Right ventricle myocardium inferior (tissue), 1 donor: ENCODE data around the gene HOXB9. TPM values are rescaled to one million over a fixed set of nuclear protein-coding genes. Genes with fewer than 3 reads are reported as not detected.

Experiments used
- ATAC-seq: fragments of 200-7000 bp; cut with Tn5 transposase; one replicate; pipeline ENCODE4 v1.9.1; 2020; ENCODE audit warnings: mild to moderate bottlenecking, moderate library complexity
- DNase-seq: peaks from one replicate; pipeline ENCODE4 v3.0.0; 2021; ENCODE audit errors: missing footprints
- intact Hi-C: fragments of 100-400 bp; cut with DNase I; formaldehyde crosslinking; loops from one replicate; pipeline ENCODE4 v1.11.0; 2022
- microRNA-seq: library from miRNA; unstranded; fragments of <30 nt; microRNA quantifications from one replicate; pipeline ENCODE4 v1.2.0, GENCODE V29; 2020
- total RNA-seq: library from RNA; stranded (reverse); fragmentation: NEBNext Ultra II Directional; extraction: Animal tissue kit (Norgen Biotek cat#: 25700); gene quantifications from one replicate; pipeline ENCODE4 v1.2.1, GENCODE V29; 2021
- donor health status: DM: no; HTN: yes; CAD: no; lungs with severe emphysema.

The HOXB9 gene
- total RNA-seq, 1 donor from 2014 or later: not detected

- intact Hi-C loops: no loop called here
- DNase-seq (no peak), ATAC-seq (no peak)
Measured at GRCh38 chr17:48578616-48579470, 47.3 kb downstream of the HOXB9 start.

DNA sequence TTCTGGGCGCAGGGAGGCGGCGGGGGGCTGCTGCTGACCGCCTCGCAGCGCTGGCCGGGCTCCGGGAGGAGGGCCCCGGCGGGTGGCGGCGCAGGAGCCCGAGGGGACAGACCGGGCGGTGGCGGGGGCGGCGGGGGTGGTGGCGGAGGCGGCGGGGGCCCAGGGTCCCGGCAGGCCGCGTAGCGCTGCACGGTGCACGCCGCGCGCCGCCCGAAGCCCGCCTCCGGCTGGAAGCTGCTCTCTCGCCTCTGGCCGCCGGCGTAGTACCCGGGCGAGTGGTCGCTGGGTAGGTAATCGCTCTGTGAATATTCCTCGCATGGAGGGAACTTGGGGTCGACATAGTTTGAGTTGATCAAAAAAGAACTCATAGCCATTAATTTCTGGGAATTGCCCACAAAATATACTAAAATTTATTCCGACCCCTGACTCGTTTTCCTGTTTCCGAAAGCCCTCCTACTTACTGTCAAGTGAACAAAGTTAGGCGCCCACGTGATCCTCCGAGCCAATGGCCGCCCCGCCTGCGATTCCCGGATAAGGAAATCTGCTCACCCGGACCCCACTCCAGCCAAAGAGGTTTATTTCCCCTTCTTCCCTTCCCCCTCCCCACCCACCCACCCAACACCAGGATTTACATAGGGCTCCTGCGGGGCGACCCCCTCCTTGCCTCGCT lies 48.1 kb downstream of the HOXB9 start, which contains the start of gene HOXB4:
Gene HOXB4, minus strand, starts transcription at position 405 of the 670 bp plus-strand sequence. Its CDS starts 31 bp downstream, at position 374.
- ATAC-seq (no peak), DNase-seq (peak; percentile 87)
- intact Hi-C loops: no loop called here

- intact Hi-C loops: no loop called here
- ATAC-seq (no peak), DNase-seq (no peak)
Measured at GRCh38 chr17:48577330-48577945, 48.7 kb downstream of the HOXB9 start.

DNA sequence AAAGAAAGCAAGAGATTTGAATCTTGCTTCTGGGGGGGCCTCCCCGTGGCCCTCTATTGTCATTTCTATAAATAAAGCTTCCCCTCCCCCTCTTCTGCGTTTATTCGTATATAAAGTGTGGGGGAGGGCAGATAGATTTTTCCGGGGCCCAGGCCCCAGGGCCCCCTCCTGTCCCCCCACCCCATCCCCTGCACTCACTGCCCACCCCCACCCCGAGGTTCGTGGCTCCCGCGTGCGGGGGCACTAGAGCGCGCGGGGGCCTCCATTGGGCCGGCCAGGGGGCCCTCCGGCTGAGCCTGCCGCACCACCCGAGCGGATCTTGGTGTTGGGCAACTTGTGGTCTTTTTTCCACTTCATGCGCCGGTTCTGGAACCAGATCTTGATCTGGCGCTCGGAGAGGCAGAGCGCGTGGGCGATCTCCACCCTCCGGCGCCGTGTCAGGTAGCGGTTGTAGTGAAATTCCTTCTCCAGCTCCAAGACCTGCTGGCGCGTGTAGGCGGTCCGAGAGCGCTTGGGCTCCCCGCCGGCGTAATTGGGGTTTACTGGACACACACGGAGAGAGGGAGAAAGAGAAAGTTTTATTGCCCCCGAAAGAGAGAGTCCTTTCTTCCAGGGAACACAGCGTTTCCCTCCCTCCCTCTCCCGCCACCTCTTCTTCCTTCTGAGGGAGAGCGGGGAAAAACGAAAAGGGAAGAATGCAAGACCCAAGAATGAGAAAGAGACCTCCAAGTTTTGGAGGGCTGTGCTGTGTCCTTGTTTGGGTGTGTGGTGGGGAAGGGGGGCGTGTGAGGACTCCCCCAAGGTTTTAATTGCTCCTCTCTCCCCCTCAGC lies 49.5 kb downstream of the HOXB9 start:
- ATAC-seq: no peak
- DNase-seq: no peak
- intact Hi-C loops: no loop called here

GRCh38 chr17:48575673-48576478 lies 50.3 kb downstream of the HOXB9 start:
- intact Hi-C loops: no loop called here
- DNase-seq (no peak), ATAC-seq (no peak)

DNA sequence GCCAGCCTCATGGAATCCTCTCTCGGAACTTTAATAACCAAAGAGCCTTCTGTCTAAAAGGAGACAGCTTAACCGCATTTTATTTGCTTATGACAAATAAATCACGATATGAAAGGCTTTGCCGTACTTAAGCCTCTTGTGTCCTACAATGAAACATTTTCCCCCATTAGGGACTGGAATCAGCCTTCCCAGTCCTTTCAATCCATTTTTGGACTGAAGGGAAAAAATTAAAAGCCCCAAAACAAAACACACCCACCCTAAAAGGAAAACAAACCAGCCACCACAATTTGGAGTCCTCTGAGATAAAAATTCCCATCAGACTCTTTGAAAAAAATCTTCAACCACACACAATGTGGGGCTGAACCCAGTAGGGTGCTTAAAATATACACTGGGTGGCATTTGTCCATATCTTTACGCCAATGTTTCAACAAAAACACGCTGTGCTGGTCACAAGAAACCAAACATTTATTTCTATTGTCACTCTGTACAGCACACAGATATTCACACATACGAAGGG lies 51.0 kb downstream of the HOXB9 start:
- ATAC-seq (no peak), DNase-seq (no peak)
- intact Hi-C loops: no loop called here

DNA sequence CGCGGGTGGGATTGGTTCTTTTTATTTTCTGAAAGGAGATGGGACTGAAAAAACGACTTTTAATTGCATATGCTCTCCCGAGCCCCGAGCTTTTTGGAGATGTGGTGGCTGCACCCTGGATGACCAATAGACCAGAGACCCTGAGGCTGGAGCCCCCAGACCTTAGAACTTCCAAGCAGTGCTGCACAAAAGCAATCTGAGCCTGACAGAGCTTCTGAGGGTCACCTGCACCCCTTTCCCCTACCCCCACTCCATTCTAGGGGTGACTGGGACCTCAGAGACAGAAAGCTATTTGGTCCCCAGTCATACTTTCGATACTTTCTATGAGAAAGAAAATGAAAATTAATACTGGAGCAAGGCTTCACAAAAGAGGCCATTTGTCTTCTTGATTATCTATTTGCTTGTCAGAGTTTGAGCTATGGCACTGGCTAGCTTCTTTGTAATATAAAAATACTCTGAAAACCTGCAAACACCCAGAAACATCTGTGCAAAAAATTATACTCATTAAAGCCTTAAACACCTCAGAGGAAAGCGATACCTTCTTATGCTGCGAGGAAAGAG lies 51.6 kb downstream of the HOXB9 start:
- DNase-seq (no peak), ATAC-seq (no peak)
- intact Hi-C loops: no loop called here

DNA sequence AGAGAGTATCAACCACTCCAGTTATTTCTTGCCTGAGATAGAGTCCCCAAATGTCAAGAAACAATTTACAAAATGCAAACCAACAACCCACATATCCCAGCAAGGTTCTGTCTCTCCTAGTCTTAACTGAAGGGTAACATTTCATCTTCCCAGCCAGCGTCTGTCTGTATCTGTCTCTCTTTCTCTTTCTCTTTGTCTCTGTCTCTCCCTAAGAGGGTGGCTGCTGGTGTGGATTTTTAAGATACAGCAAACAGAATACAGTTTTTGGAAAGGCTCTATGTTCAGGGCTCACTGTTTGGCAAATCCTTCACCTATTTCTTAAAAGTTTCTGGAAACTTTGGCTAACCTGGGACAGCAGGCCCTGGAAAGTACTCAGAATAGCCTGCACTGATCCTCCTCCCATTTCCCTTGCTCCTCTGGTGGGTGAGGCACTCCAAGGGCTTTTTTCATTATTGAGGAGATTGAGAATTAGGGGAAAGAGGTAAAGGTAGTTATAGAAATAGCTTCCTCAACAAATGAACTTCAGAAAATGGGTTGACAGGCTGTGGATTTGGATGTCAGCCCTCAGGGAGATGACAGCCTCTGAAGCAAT lies 54.2 kb downstream of the HOXB9 start:
- intact Hi-C loops: no loop called here
- ATAC-seq: no peak
- no peak for DNase-seq

Small RNAs within 50 kb of the gene (microRNA-seq; reads per million reads assigned to microRNA genes)
- gene MIR196A1: not detected

Other genes starting within 250 kb of the HOXB9 start
- gene SKAP1, start 196.1 kb downstream of the HOXB9 start, total RNA-seq: 0.38 TPM
- gene HOXB1, start 95.3 kb downstream of the HOXB9 start, total RNA-seq: not detected
- 2.5 TPM for gene HOXB2, start 81.2 kb downstream of the HOXB9 start, total RNA-seq
- 0.38 TPM for gene HOXB4, start 48.0 kb downstream of the HOXB9 start, total RNA-seq
- gene HOXB3, start 36.1 kb downstream of the HOXB9 start, total RNA-seq: 1.2 TPM
- gene HOXB5, start 32.6 kb downstream of the HOXB9 start, total RNA-seq: not detected
- 0.57 TPM for gene HOXB6, start 21.4 kb downstream of the HOXB9 start, total RNA-seq
- gene HOXB7, start 15.3 kb downstream of the HOXB9 start, total RNA-seq: 0.41 TPM
- gene HOXB8, start 11.1 kb downstream of the HOXB9 start, total RNA-seq: not detected
- not detected for gene PRAC1, start 96.2 kb upstream of the HOXB9 start, total RNA-seq
- gene PRAC2, start 96.8 kb upstream of the HOXB9 start, total RNA-seq: not detected
- not detected for gene HOXB13, start 102.4 kb upstream of the HOXB9 start, total RNA-seq
- gene TTLL6, start 190.9 kb upstream of the HOXB9 start, total RNA-seq: 0.08 TPM
- gene CALCOCO2, start 204.7 kb upstream of the HOXB9 start, total RNA-seq: 321 TPM